ENCODE results near the gene MOV10. TPM values are rescaled to one million over a fixed set of nuclear protein-coding genes. Genes with fewer than 3 reads are reported as not detected.

MOV10 gene
- total and polyA plus RNA-seq, 9 of the 15 experiments (the other 6 are each of a cell fraction or from before 2014, with no cell fraction given), result 16.7 to 105 (median 49.5) TPM

GRCh38 chr1:112633628-112634027 lies 40.8 kb upstream of the MOV10 start:
- BruUV-seq (replicated peaks), result no TSS peak
- H3K27me3 ChIP-seq (ENCODE audit: control insufficient read depth in 2 of 2, insufficient read depth in 2 of 2, low read length in 2 of 2), result no peaks in the 10 kb centered on the region
- in situ Hi-C loops (cut with MboI) (no loop called here), intact Hi-C loops (cut with micrococcal nuclease) (no loop called here)
- H3K36me3 ChIP-seq (ENCODE audit: control insufficient read depth, insufficient read depth, low read length), result peaks cover 45% of the 10 kb centered on the region
- peaks cover 100% of the 10 kb centered on the region for H3K79me2 ChIP-seq (ENCODE audit: control insufficient read depth, insufficient read depth, low read length)
- H3K27ac ChIP-seq (ENCODE audit: extremely low read depth, low read depth, low read length), result no peak overlapping the region
- no peak overlapping the region for H2AFZ ChIP-seq (ENCODE audit: low read depth, low read length)
- 46% methylated on average over 2 of the region's 2 CpGs for WGBS (ENCODE audit: insufficient coverage, low coverage, missing lambda C conversion rate)
- ChIA-PET POLR2A (interaction anchor here (0.7 kb wide), 1 partner anchor 57 kb away, joined by 3 read pairs; no protein-coding TSS in a partner anchor), CTCF (ENCODE audit: low intra/inter-chr PET ratio) (no interaction called here)
- FAIRE-seq, result peak; percentile 55
- no peak overlapping the region for H3K4me3 ChIP-seq
- no peak overlapping the region for H3K9ac ChIP-seq (ENCODE audit: insufficient read depth in 1 of 2, low read depth in 2 of 2, low read length in 2 of 2)
- H4K20me1 ChIP-seq (replicated peaks; ENCODE audit: control insufficient read depth, insufficient read depth, low read length), result peaks cover 48% of the 10 kb centered on the region
- H3K4me1 ChIP-seq (replicated peaks in 1 of 2; ENCODE audit: control insufficient read depth in 2 of 2, insufficient read depth in 2 of 2, low read length in 2 of 2), result peaks cover 21 to 34% of the 10 kb centered on the region in 2 experiments
- H3K9me3 ChIP-seq (replicated peaks; ENCODE audit: control insufficient read depth, insufficient read depth, low read depth, low read length), result no peaks in the 10 kb centered on the region
- ATAC-seq, result no peak
- no peak for DNase-seq (ENCODE audit: extremely low read depth in 1 of 4, low spot score in 3 of 4)
- H3K9me1 ChIP-seq (ENCODE audit: control insufficient read depth, insufficient read depth, low read length), result no peaks in the 10 kb centered on the region
- H3K4me2 ChIP-seq (ENCODE audit: insufficient read depth, low read length), result peak overlapping the region; percentile 2; the same call in 1 of the 2 replicates
- TF ChIP-seq TGIF2 (CRISPR knock-in tag; IDR thresholded peaks at IDR 0.05) (no peak), MEF2A (IDR thresholded peaks at IDR 0.05; ENCODE audit: control insufficient read depth, low read depth, low read length) (no peak), EP300 (IDR thresholded peaks at IDR 0.05; ENCODE audit: low read length) (peak; percentile 46; the same call in 1 of the 2 replicates), CEBPB (tag; IDR thresholded peaks at IDR 0.05) (0 out of 2 replicates have a peak, but pooled peaks have one; percentile 7), E2F4 (CRISPR knock-in tag; IDR thresholded peaks at IDR 0.05; ENCODE audit: low read depth) (no peak), ZNF239 (CRISPR knock-in tag; IDR thresholded peaks at IDR 0.05) (no peak), ARID3A (IDR thresholded peaks at IDR 0.05; ENCODE audit: borderline replicate concordance, low read depth, low read length) (0 out of 2 replicates have a peak, but pooled peaks have one; percentile 53), RNF2 (IDR thresholded peaks at IDR 0.05) (no peak), GABPA (tag; conservative IDR thresholded peaks at IDR 0.05; ENCODE audit: low read depth) (no peak), HBP1 (CRISPR knock-in tag; IDR thresholded peaks at IDR 0.05) (no peak), ZNF408 (CRISPR knock-in tag; IDR thresholded peaks at IDR 0.05; ENCODE audit: low read depth) (no peak), PHTF2 (CRISPR knock-in tag; IDR thresholded peaks at IDR 0.05) (no peak), SMARCA4 (IDR thresholded peaks at IDR 0.05) (peak; percentile 53; the same call in 1 of the 2 replicates), CCNT2 (IDR thresholded peaks at IDR 0.05; ENCODE audit: borderline replicate concordance, extremely low read depth, insufficient read length, low read depth, low read length) (no peak), ZNF785 (CRISPR knock-in tag; IDR thresholded peaks at IDR 0.05) (no peak), CBX2 (IDR thresholded peaks at IDR 0.05; ENCODE audit: insufficient read depth, low read length, poor library complexity, severe bottlenecking) (no peak), CEBPG (CRISPR knock-in tag; IDR thresholded peaks at IDR 0.05) (no peak), CEBPG (tag; conservative IDR thresholded peaks at IDR 0.05 in 1 of 2, IDR thresholded peaks at IDR 0.05 in 1 of 2) (no peak), SMARCE1 (IDR thresholded peaks at IDR 0.05) (peak; percentile 66; the same call in 1 of the 2 replicates), NCOA2 (IDR thresholded peaks at IDR 0.05; ENCODE audit: partially characterized antibody in 2 of 2) (no peak)
